Fibroblast of pulmonary artery (primary cell): Measurements from ENCODE around the gene PRDM1.
A peak's percentile ranks its signal among the peaks of the same experiment; 100 is the strongest.

Experiments
- DNase-seq: peaks from one replicate; pipeline ENCODE4 v3.0.0-alpha.2; 2010; ENCODE audit warnings: low read depth
- H3K4me3 ChIP-seq: replicated peaks from 2 replicates; pipeline ENCODE4 v1.5.1; 2011; ENCODE audit warnings: low read depth, mild to moderate bottlenecking, control low read depth, low read length, moderate library complexity
- TF ChIP-seq, protein P1 (sequence below): IDR thresholded peaks from 2 replicates; pipeline ENCODE4 v1.5.1; 2011; ENCODE audit warnings: mild to moderate bottlenecking, control low read depth, low read length, inconsistent platforms; ENCODE audit errors: missing control alignments

The PRDM1 gene

DNA sequence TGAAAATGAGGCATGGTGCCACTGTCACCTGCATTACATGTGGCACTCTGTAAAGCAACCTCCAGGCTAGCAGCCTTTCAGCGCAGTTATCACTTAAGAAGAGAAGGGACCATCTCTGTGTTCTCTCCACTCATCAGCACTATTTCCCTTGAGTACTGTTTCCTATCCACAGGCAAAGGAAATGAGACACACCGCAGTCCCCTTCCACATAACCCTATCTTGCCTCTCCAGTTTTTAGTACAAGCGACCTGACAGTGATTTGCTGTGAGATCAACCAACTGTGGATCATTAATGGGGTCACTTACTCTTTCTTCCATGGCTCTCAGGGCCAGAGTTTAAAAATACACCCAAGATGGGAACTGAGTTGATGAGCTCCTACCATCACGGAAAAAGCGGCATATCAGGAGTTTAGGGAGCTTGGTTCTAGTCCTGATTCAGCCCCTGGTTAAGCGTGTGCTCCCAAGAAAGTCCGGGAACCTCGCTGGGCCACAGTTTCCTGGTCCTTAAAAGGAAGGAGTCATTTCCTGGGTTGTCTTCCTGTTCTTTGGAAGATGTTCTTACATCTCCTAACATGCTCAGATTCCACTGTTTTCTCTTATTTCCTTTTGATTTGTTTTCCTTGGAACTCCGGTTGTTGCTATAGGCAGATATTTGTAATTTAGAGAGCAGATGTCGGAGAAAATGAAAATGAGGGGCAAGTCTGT lies 27.3 kb downstream of the PRDM1 start:
- TF ChIP-seq, protein P1, sequence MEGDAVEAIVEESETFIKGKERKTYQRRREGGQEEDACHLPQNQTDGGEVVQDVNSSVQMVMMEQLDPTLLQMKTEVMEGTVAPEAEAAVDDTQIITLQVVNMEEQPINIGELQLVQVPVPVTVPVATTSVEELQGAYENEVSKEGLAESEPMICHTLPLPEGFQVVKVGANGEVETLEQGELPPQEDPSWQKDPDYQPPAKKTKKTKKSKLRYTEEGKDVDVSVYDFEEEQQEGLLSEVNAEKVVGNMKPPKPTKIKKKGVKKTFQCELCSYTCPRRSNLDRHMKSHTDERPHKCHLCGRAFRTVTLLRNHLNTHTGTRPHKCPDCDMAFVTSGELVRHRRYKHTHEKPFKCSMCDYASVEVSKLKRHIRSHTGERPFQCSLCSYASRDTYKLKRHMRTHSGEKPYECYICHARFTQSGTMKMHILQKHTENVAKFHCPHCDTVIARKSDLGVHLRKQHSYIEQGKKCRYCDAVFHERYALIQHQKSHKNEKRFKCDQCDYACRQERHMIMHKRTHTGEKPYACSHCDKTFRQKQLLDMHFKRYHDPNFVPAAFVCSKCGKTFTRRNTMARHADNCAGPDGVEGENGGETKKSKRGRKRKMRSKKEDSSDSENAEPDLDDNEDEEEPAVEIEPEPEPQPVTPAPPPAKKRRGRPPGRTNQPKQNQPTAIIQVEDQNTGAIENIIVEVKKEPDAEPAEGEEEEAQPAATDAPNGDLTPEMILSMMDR: no peak
- H3K4me3 ChIP-seq: no peak overlapping the region
- no peak for DNase-seq

DNA sequence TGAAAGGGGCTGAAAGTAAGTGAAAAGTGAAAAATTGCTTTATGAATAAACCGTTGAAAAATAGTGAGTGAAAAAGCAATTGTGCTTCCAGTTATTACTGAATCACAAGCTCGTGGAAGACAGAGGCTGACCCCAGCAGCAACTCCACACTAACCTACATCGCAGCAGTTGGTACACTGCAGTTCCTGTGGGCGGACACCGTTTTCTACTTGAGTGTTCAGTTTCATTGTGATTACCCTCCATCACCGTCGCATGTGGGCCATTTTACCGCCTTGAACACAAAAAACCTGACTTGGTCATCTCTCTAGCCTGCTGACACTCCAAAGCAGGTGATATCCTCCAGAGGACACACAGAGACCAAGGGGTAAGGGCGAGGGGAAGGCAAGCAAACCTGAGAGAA lies 28.4 kb downstream of the PRDM1 start:
- no peak overlapping the region for H3K4me3 ChIP-seq
- TF ChIP-seq, protein P1: no peak
- DNase-seq: no peak

DNA sequence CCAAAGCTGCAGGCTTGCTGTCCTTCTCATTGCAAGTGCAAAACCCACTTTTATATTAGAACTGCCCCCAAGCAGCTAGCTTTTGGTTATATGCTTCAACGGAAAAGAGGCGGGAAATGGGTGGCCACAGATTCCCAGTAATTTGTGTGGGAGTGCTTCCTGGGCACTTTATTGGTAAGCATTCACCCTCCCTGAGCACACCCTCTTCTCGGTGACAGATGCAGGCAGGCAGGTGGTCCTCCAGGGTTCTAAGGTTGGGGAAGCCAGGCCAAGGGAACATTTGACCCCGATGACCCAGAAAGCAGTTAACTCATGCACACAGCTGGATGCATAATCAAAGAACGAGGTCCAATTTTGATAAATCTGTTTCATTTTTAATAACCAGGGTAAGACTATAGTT lies 29.1 kb downstream of the PRDM1 start:
- TF ChIP-seq, protein P1: no peak
- H3K4me3 ChIP-seq: no peak overlapping the region
- DNase-seq: no peak

DNA sequence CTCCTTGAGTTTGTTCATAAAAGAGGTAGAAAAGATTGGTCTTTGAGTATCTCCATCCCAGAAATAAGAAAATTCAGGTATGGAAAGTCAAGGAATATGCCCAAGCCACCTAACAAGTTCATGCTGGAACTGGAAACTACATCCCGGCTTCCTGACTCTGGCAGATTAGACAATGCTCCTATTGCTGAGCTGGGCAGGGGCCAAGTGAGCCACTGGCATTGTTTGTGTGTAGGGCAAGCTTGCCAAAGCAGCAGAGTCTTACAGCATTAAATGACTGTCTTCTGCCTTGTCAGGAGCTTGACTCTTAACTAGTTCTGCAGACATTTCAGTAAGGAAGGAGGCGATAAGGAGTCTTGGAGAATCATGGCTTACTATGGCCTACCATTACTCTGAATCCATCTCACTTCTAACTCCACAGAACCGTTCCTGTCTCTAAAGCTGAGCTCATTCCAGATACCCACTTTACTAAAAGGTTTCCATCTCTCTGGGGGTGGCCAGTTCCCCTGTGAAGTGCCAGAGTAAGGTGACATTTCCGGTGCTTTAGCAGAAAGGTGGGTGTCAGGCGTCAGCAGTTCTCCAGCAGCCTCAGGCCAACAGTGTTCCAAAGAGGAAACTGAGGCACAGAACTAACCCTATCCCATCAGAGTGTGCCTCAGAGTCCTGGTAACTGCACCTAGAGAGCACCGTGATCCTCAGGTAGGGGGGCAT lies 30.1 kb downstream of the PRDM1 start:
- peak; percentile 52 for DNase-seq
- TF ChIP-seq, protein P1: no peak
- H3K4me3 ChIP-seq: no peak overlapping the region

DNA sequence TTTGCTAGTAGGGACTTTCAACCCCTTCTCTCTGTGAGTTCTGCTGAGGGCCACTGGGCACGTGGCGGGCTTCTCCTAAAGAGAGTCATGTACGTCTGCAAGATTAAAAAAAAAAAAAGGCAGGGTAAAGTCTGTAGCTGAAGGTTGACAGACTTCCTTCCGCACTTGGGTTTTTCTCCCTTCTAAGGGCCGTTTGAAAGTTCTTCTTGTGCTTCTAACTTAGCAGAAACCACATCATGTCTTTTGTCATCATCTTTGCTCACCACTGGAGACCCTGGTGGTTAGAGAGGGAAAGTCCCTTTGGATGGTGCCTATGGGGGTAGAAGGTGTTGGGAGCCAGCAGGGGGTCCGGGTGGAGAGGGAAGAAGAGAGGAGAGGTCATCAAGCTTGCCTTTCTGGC lies 31.4 kb downstream of the PRDM1 start:
- no peak overlapping the region for H3K4me3 ChIP-seq
- DNase-seq: no peak
- TF ChIP-seq, protein P1: no peak

DNA sequence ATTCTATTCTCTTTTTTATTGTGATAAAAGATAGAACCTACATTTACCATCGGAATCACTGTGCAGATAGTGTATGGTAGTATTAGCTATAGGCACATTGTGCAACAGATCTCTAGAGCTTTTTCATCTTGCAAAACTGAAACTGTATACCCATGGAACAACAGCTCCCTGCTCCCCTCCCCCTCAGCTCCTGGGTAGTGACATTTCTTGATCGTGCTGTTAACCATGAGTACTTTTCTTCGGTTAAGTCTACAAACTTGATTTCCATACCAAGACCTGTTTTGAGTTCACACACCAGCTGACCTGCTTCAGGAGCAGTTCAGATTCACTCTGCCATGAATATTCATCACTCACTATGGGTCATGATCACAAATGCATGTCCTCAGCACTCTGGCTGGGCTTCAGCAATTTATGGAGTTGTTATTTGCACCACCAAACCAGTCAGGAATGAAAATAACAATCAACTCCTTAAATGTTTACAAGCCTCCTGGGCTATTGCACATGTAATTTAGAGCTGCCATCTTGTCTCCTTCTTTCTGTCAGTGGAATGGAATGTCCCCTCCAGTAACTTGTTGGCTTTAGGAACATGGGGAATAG lies 32.8 kb downstream of the PRDM1 start:
- no peak for DNase-seq
- no peak overlapping the region for H3K4me3 ChIP-seq
- TF ChIP-seq, protein P1: no peak
